Sigmoid colon (tissue), 7 donors: Measurements from ENCODE around the gene DLD. TPM values are rescaled to one million over a fixed set of nuclear protein-coding genes. Genes with fewer than 3 reads are reported as not detected.
A peak's percentile ranks its signal among the peaks of the same experiment; 100 is the strongest.

Source experiments
- DNase-seq: peaks from one replicate; pipeline ENCODE4 v3.0.0-alpha.2; 2019
- H3K27ac ChIP-seq, 4 donors: fragments of 200-600 bp; sonication (generic); one replicate each; pipeline ENCODE4 v1.5.1; 2016 to 2019; ENCODE audit warnings: mild to moderate bottlenecking in 1 of 4
- H3K27me3 ChIP-seq, 3 donors: fragments of 200-600 bp; sonication (generic); one replicate each; pipeline ENCODE4 v1.5.1; 2019; ENCODE audit warnings: mild to moderate bottlenecking in 1 of 3
- H3K36me3 ChIP-seq, 4 donors: fragments of 200-600 bp; sonication (generic); one replicate each; pipeline ENCODE4 v1.5.1; 2016 to 2019
- H3K4me1 ChIP-seq, 4 donors: fragments of 200-600 bp; sonication (generic); one replicate each; pipeline ENCODE4 v1.5.1; 2017 to 2019
- H3K4me3 ChIP-seq, 4 donors: fragments of 200-600 bp; sonication (generic); one replicate each; pipeline ENCODE4 v1.5.1; 2017 to 2019; ENCODE audit warnings: mild to moderate bottlenecking in 2 of 4, moderate library complexity in 1 of 4
- H3K9me3 ChIP-seq, 4 donors: fragments of 200-600 bp in 3 of 4; sonication (generic) in 3 of 4; one replicate each; pipeline versions ENCODE4 v1.5.1 to v1.6.1; 2013 to 2019
- EP300 ChIP-seq, 4 donors: sonication (generic); formaldehyde crosslinking; IDR thresholded peaks; one replicate each; pipeline ENCODE4 v1.6.1; 2017; ENCODE audit warnings: antibody characterized with exemption in 4 of 4
- POLR2A ChIP-seq, 2 donors: fragments of 450-650 bp; IDR thresholded peaks; one replicate each; pipeline ENCODE4 v1.6.1; 2016; ENCODE audit warnings: antibody characterized with exemption in 2 of 2, mild to moderate bottlenecking in 2 of 2, moderate library complexity in 2 of 2
- POLR2AphosphoS5 ChIP-seq, 4 donors: sonication (generic); formaldehyde crosslinking; IDR thresholded peaks; one replicate each; pipeline ENCODE4 v1.6.1; 2017; ENCODE audit warnings: antibody characterized with exemption in 4 of 4
- WGBS, 2 donors: extraction: QIAGEN DNeasy Blood & Tissue Kit; methylation state at CpG; one replicate each; pipeline ENCODE4 v1.1.7; 2013; 5-methylcytosine and 5-hydroxymethylcytosine counted together
- intact Hi-C: fragments of 100-400 bp; cut with DNase I; formaldehyde crosslinking; loops from one replicate; pipeline ENCODE4 v1.15.1; 2023
- polyA plus RNA-seq, 3 donors: library from polyadenylated mRNA; stranded (reverse); fragments of 200-250 nt; gene quantifications; one replicate each; pipeline ENCODE4 v1.2.3, GENCODE V29; 2013
- total RNA-seq, 4 donors: library from RNA; depleted of rRNA; stranded (reverse); fragments of >200 nt; gene quantifications; one replicate each; pipeline ENCODE4 v1.1.0, GENCODE V29; 2016
- TF ChIP-seq, protein P1 (sequence below), 4 experiments: fragments of 450-650 bp in 3 of 4; fragments of 200-600 bp in 1 of 4; IDR thresholded peaks; one replicate each; pipeline ENCODE4 v1.5.1; 2016 to 2019; ENCODE audit warnings: antibody characterized with exemption in 4 of 4, mild to moderate bottlenecking in 3 of 4, moderate library complexity in 2 of 4
- donor health status: healthy with polysubstance abuse.
- donor health status: Bipolar disorder and iron deficiency.
- donor health status: healthy.

DLD gene
- total and polyA plus RNA-seq, 7 donors: 82.3 to 446 (median 115) TPM

DNA sequence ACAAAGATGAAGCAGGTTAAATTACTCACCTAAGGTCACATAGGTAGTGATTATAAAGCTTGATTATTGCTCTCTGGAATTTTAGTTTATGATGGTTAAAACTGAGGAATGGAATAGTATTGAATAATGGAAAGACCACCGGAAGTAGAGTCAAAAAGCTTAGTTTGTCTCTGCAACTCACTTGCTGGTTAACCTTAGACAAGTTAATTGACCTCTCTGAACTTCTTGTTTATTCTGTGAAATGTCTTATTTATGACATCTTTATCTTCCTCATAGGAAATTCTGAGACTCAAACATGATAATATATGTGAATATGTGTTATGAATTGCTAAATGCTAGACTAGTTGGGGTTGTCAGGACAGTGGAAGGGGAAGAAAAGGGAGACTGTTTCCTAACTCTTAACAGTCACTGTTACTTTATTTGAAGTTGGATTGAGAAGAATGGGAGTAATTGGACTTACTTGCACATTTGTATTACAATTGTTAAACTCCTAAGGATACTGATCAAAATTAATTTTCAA, 9.6 kb downstream of the DLD start:
- H3K27ac ChIP-seq: no peak overlapping the region
- TF ChIP-seq POLR2AphosphoS5 (IDR thresholded peaks at IDR 0.05) (no peak), POLR2A (IDR thresholded peaks at IDR 0.05) (no peak), EP300 (IDR thresholded peaks at IDR 0.05) (no peak)
- TF ChIP-seq, protein P1, sequence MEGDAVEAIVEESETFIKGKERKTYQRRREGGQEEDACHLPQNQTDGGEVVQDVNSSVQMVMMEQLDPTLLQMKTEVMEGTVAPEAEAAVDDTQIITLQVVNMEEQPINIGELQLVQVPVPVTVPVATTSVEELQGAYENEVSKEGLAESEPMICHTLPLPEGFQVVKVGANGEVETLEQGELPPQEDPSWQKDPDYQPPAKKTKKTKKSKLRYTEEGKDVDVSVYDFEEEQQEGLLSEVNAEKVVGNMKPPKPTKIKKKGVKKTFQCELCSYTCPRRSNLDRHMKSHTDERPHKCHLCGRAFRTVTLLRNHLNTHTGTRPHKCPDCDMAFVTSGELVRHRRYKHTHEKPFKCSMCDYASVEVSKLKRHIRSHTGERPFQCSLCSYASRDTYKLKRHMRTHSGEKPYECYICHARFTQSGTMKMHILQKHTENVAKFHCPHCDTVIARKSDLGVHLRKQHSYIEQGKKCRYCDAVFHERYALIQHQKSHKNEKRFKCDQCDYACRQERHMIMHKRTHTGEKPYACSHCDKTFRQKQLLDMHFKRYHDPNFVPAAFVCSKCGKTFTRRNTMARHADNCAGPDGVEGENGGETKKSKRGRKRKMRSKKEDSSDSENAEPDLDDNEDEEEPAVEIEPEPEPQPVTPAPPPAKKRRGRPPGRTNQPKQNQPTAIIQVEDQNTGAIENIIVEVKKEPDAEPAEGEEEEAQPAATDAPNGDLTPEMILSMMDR (IDR thresholded peaks at IDR 0.05): no peak
- H3K36me3 ChIP-seq: peaks cover 0 to 33% (median 13%) of the 10 kb centered on the region in 4 donors
- no peak overlapping the region for H3K4me3 ChIP-seq
- H3K9me3 ChIP-seq: no peaks in the 10 kb centered on the region
- WGBS, 2 donors: 84 to 91% methylated on average over 1 of the region's 1 CpG
- no peaks in the 10 kb centered on the region for H3K27me3 ChIP-seq
- no peak for DNase-seq
- intact Hi-C loops: no loop called here
- peaks cover 0 to 62% (median 46%) of the 10 kb centered on the region in 4 donors for H3K4me1 ChIP-seq

DNA sequence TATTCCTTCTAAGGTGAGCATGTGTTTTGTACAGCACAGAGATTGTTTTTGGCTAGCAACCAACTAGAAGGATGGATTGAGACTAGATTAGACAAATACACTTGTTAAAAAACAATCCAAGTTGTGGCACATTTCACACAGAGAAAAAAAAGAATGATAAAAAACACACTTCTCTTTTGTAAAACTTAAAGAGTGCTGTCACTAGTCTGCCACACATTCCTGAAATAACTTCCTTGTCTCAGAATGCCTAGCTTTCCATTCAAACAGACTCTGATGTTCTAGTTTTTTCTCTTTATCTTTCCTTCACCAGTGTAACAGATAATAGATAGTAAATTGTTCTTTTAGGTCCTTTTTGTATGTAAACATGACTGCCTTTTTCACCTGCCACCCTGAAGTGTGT, 11.4 kb downstream of the DLD start:
- no peak overlapping the region for H3K4me3 ChIP-seq
- peaks cover 12 to 45% (median 27%) of the 10 kb centered on the region in 4 donors for H3K36me3 ChIP-seq
- H3K27me3 ChIP-seq: no peaks in the 10 kb centered on the region
- no peaks in the 10 kb centered on the region for H3K9me3 ChIP-seq
- TF ChIP-seq, protein P1 (IDR thresholded peaks at IDR 0.05): no peak
- TF ChIP-seq EP300 (IDR thresholded peaks at IDR 0.05) (no peak), POLR2A (IDR thresholded peaks at IDR 0.05) (no peak), POLR2AphosphoS5 (IDR thresholded peaks at IDR 0.05) (no peak)
- H3K27ac ChIP-seq: peak overlapping the region in 1 of 4 donors; percentile 9
- peaks cover 0 to 49% (median 31%) of the 10 kb centered on the region in 4 donors for H3K4me1 ChIP-seq
- intact Hi-C loops: no loop called here
- no peak for DNase-seq

DNA sequence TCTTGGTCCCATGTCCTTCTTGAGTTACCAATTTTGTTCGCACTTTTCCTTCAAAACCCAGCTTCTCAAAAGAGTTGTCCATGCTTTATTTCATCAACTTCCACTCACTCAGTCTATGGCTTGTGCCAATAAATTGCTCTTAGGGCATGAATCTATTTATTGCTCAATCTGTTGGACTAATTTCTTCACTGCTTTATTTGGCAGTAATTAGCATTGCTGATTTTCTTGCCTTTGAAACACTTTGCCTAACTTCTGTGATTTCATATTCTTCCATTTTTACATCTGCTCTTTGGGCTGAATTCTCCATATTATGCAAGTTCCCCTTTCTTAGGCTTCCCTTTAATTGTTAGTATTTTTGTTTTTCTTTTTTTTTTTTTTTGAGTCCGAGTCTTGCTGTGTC, 16.8 kb downstream of the DLD start:
- Histone ChIP-seq H3K4me1 (peaks cover 0 to 6% (median under 1%) of the 10 kb centered on the region in 4 donors), H3K9me3 (no peaks in the 10 kb centered on the region), H3K27me3 (no peaks in the 10 kb centered on the region), H3K27ac (peak overlapping the region in 1 of 4 donors; percentile 48), H3K4me3 (no peak overlapping the region), H3K36me3 (peaks cover 12 to 95% (median 31%) of the 10 kb centered on the region in 4 donors)
- DNase-seq: no peak
- WGBS, 2 donors: 92 to 95% methylated on average over 2 of the region's 2 CpGs
- TF ChIP-seq POLR2AphosphoS5 (IDR thresholded peaks at IDR 0.05): no peak
- intact Hi-C loops: no loop called here

DNA sequence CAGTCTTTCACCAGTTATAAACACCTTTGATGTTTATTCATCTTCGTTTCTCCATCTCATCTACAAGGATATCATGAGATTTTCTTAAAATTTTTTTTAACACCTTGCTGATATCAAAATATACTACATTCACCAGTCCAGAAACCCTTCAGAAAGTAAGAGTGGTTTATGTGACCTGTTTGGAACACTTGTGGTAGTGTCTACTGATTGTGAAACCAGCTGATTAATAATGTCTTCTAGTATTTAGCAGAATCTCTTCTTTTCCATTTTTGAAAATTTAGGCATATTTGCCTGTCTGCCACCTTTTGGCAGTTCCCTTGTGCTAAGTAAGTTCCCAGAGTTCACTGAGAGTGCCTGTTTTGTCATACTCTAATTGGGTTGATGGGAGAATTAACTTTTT, 18.5 kb downstream of the DLD start:
- DNase-seq: no peak
- intact Hi-C loops: no loop called here
- no peaks in the 10 kb centered on the region for H3K27me3 ChIP-seq
- peaks cover 0 to 10% (median 5%) of the 10 kb centered on the region in 4 donors for H3K4me1 ChIP-seq
- no peak overlapping the region for H3K27ac ChIP-seq
- WGBS, 2 donors: 91 to 95% methylated on average over 1 of the region's 1 CpG
- no peak for TF ChIP-seq POLR2A (IDR thresholded peaks at IDR 0.05)
- TF ChIP-seq POLR2AphosphoS5 (IDR thresholded peaks at IDR 0.05): no peak
- no peak for TF ChIP-seq EP300 (IDR thresholded peaks at IDR 0.05)
- TF ChIP-seq, protein P1 (IDR thresholded peaks at IDR 0.05): no peak
- H3K36me3 ChIP-seq: peaks cover 12 to 79% (median 23%) of the 10 kb centered on the region in 4 donors
- H3K9me3 ChIP-seq: no peaks in the 10 kb centered on the region
- H3K4me3 ChIP-seq: no peak overlapping the region

DNA sequence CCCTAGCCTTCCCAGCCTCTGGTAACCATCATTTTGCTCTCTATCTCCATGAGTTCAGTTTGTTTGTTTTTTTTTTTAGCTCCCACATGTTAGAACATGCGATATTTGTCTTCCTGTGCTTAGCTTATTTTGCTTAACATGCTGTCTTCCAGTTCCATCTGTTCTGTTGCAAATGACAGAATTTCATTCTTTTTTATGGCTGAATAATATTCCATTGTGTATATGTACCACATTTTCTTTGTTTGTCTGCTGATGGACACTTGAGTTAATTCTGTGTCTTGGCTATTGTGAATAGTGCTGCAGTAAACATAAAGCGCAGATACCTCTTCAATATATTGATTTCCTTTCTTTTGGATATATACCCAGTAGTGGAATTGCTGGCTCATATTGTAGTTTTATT, 21.0 kb downstream of the DLD start:
- DNase-seq: no peak
- WGBS, 2 donors: 70 to 97% methylated on average over 2 of the region's 2 CpGs
- intact Hi-C loops: no loop called here
- peaks cover 4 to 71% (median 14%) of the 10 kb centered on the region in 4 donors for H3K36me3 ChIP-seq
- H3K9me3 ChIP-seq: no peaks in the 10 kb centered on the region
- H3K4me1 ChIP-seq: peaks cover 0 to 10% (median 3%) of the 10 kb centered on the region in 4 donors
- no peak overlapping the region for H3K4me3 ChIP-seq
- H3K27me3 ChIP-seq: no peaks in the 10 kb centered on the region
- no peak overlapping the region for H3K27ac ChIP-seq
- TF ChIP-seq EP300 (IDR thresholded peaks at IDR 0.05): no peak

DNA sequence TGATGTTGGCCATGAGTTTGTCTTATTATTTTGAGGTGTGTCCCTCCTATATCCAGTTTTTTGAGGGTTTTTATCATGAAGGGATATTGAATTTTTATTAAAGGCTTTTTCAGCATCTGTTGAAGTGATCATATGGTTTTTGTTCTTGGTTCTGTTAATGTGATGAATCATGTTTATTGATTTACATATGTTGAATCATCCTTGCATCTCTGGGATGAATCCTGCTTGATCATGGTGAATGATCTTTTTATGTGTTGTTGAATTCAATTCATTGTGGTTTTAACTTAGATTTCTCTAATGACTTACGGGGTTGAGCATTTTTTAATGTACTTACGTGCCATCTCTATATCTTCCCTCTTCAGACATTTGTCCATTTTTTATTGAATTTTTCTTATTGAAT, 22.9 kb downstream of the DLD start:
- no peak overlapping the region for H3K4me3 ChIP-seq
- H3K9me3 ChIP-seq: no peaks in the 10 kb centered on the region
- H3K36me3 ChIP-seq: peaks cover 10 to 71% (median 16%) of the 10 kb centered on the region in 4 donors
- WGBS, 2 donors: 93 to 97% methylated on average over 2 of the region's 2 CpGs
- TF ChIP-seq, protein P1 (IDR thresholded peaks at IDR 0.05): no peak
- no peak for TF ChIP-seq EP300 (IDR thresholded peaks at IDR 0.05)
- TF ChIP-seq POLR2AphosphoS5 (IDR thresholded peaks at IDR 0.05): no peak
- no peak for TF ChIP-seq POLR2A (IDR thresholded peaks at IDR 0.05)
- H3K27me3 ChIP-seq: no peaks in the 10 kb centered on the region
- DNase-seq: no peak
- peaks cover 0 to 10% (median 7%) of the 10 kb centered on the region in 4 donors for H3K4me1 ChIP-seq
- no peak overlapping the region for H3K27ac ChIP-seq
- intact Hi-C loops: no loop called here
